Measurements from ENCODE around the gene RPS6KA2.

The RPS6KA2 gene

GRCh38 chr6:166379103-166379586 lies 247.9 kb downstream of the RPS6KA2 start:
- H3K4me3 ChIP-seq (replicated peaks; ENCODE audit: low read depth, low read length): no peak overlapping the region
- DNase-seq (ENCODE audit: low read depth): no peak
- no peak for TF ChIP-seq CTCF (IDR thresholded peaks at IDR 0.05; ENCODE audit: low read length, missing control alignments)

GRCh38 chr6:166377721-166378120 lies 249.3 kb downstream of the RPS6KA2 start:
- no peak overlapping the region for H3K4me3 ChIP-seq (replicated peaks; ENCODE audit: low read depth, low read length)
- no peak for DNase-seq (ENCODE audit: low read depth)
- TF ChIP-seq CTCF (IDR thresholded peaks at IDR 0.05; ENCODE audit: low read length, missing control alignments): no peak

GRCh38 chr6:166375013-166375412 lies 252.0 kb downstream of the RPS6KA2 start:
- TF ChIP-seq CTCF (IDR thresholded peaks at IDR 0.05; ENCODE audit: low read length, missing control alignments): no peak
- H3K4me3 ChIP-seq (replicated peaks; ENCODE audit: low read depth, low read length): no peak overlapping the region
- no peak for DNase-seq (ENCODE audit: low read depth)

- DNase-seq (ENCODE audit: low read depth): no peak
- no peak overlapping the region for H3K4me3 ChIP-seq (replicated peaks; ENCODE audit: low read depth, low read length)
- no peak for TF ChIP-seq CTCF (IDR thresholded peaks at IDR 0.05; ENCODE audit: low read length, missing control alignments)
These were observed 256.6 kb downstream of the RPS6KA2 start for GRCh38 chr6:166370489-166370888.

GRCh38 chr6:166369782-166370181 lies 257.3 kb downstream of the RPS6KA2 start:
- H3K4me3 ChIP-seq (replicated peaks; ENCODE audit: low read depth, low read length): no peak overlapping the region
- no peak for DNase-seq (ENCODE audit: low read depth)
- TF ChIP-seq CTCF (IDR thresholded peaks at IDR 0.05; ENCODE audit: low read length, missing control alignments): no peak

- no peak for DNase-seq (ENCODE audit: low read depth)
- no peak for TF ChIP-seq CTCF (IDR thresholded peaks at IDR 0.05; ENCODE audit: low read length, missing control alignments)
- H3K4me3 ChIP-seq (replicated peaks; ENCODE audit: low read depth, low read length): no peak overlapping the region
These were observed 260.1 kb downstream of the RPS6KA2 start for GRCh38 chr6:166366921-166367320.

- no peak overlapping the region for H3K4me3 ChIP-seq (replicated peaks; ENCODE audit: low read depth, low read length)
- no peak for TF ChIP-seq CTCF (IDR thresholded peaks at IDR 0.05; ENCODE audit: low read length, missing control alignments)
- no peak for DNase-seq (ENCODE audit: low read depth)
These were observed 261.2 kb downstream of the RPS6KA2 start for GRCh38 chr6:166365806-166366205.
